ENCODE results near the gene FAM50A.
A peak's percentile ranks its signal among the peaks of the same experiment; 100 is the strongest.
"Not testable (repeated sequence)": the region's sequence is repeated elsewhere in the genome, so short reads cannot be mapped to it uniquely, and the experiment has no call there.

The FAM50A gene

GRCh38 chrX:154485150-154486051 lies 41.5 kb downstream of the FAM50A start:
- DNase-seq (ENCODE audit: low spot score): no peak

- DNase-seq (ENCODE audit: low spot score): peak; percentile 54
Measured at GRCh38 chrX:154486052-154486395, 42.1 kb downstream of the FAM50A start.

GRCh38 chrX:154486396-154487207 lies 42.7 kb downstream of the FAM50A start, which contains the start of gene UBL4A:
TSS of gene UBL4A (minus strand) at chrX:154486615. CDS start at chrX:154486584, 31 bp downstream.
- peak; percentile 59 for DNase-seq (ENCODE audit: low spot score)

- DNase-seq (ENCODE audit: low spot score): peak; percentile 36
Measured at GRCh38 chrX:154487518-154488290, 43.8 kb downstream of the FAM50A start.

GRCh38 chrX:154488336-154489075 lies 44.6 kb downstream of the FAM50A start:
- peak; percentile 38 for DNase-seq (ENCODE audit: low spot score)

GRCh38 chrX:154489182-154489581 lies 45.2 kb downstream of the FAM50A start:
- peak; percentile 37 for DNase-seq (ENCODE audit: low spot score)

- DNase-seq (ENCODE audit: low spot score): no peak
Measured at GRCh38 chrX:154490021-154490413, 46.1 kb downstream of the FAM50A start.

- peak; percentile 93 for DNase-seq (ENCODE audit: low spot score)
Measured at GRCh38 chrX:154490414-154491083, 46.6 kb downstream of the FAM50A start, which contains the start of gene SLC10A3. TSS of gene SLC10A3 (minus strand) at chrX:154490629. CDS start at chrX:154488940, 1,689 bp downstream.

- no peak for DNase-seq (ENCODE audit: low spot score)
Measured at GRCh38 chrX:154494715-154495114, 50.8 kb downstream of the FAM50A start.

- no peak for DNase-seq (ENCODE audit: low spot score)
Measured at GRCh38 chrX:154495472-154495922, 51.6 kb downstream of the FAM50A start.

- DNase-seq (ENCODE audit: low spot score): not testable (repeated sequence)
Measured at GRCh38 chrX:154496591-154497137, 52.7 kb downstream of the FAM50A start.
